DOHH2 (cell line): ENCODE measurements around the gene COL3A1.

Experiments used
- H3F3A ChIP-seq: fragments of 200-600 bp; sonication (generic), shearing (Covaris generic); 2 replicates; pipeline ENCODE4 v1.6.0; 2016; ENCODE audit warnings: antibody characterized with exemption, mild to moderate bottlenecking; ENCODE audit not compliant: control insufficient read depth, insufficient read depth
- H3K27ac ChIP-seq: fragments of 200-600 bp; sonication (generic); 2 replicates; pipeline ENCODE4 v1.5.1; 2014; ENCODE audit warnings: low read depth, mild to moderate bottlenecking, low read length, moderate library complexity
- H3K27me3 ChIP-seq: fragments of 200-600 bp; sonication (generic); 2 replicates; pipeline ENCODE4 v1.6.1; 2014; ENCODE audit warnings: mild to moderate bottlenecking, low read length, mixed read lengths; ENCODE audit not compliant: control insufficient read depth
- H3K36me3 ChIP-seq: fragments of 200-600 bp; sonication (generic); 2 replicates; pipeline ENCODE4 v1.6.1; 2014; ENCODE audit warnings: mild to moderate bottlenecking, low read length, moderate library complexity, mixed read lengths; ENCODE audit not compliant: control insufficient read depth
- H3K4me1 ChIP-seq: fragments of 200-600 bp; sonication (generic); 2 replicates; pipeline ENCODE4 v1.6.1; 2014; ENCODE audit warnings: mild to moderate bottlenecking, low read length, mixed read lengths; ENCODE audit not compliant: control insufficient read depth
- H3K4me2 ChIP-seq: fragments of 200-600 bp; sonication (generic); 2 replicates; pipeline ENCODE4 v1.6.0; 2014; ENCODE audit warnings: mild to moderate bottlenecking, low read length, moderate library complexity
- H3K4me3 ChIP-seq: fragments of 200-600 bp; sonication (generic); 2 replicates; pipeline ENCODE4 v1.5.1; 2014; ENCODE audit warnings: mild to moderate bottlenecking, low read length, mixed read lengths
- H3K79me2 ChIP-seq: fragments of 200-600 bp; sonication (generic); 2 replicates; pipeline ENCODE4 v1.6.1; 2014; ENCODE audit warnings: mild to moderate bottlenecking, low read length, mixed read lengths; ENCODE audit not compliant: control insufficient read depth
- H3K9me2 ChIP-seq: fragments of 200-600 bp; sonication (generic); replicated peaks from 2 replicates; pipeline ENCODE4 v1.6.1; 2014; ENCODE audit warnings: mild to moderate bottlenecking, low read length, mixed read lengths; ENCODE audit not compliant: control insufficient read depth
- H3K9me3 ChIP-seq: fragments of 200-600 bp; sonication (generic); 2 replicates; pipeline ENCODE4 v1.6.1; 2014; ENCODE audit warnings: antibody characterized with exemption, low read length, mixed read lengths; ENCODE audit not compliant: control insufficient read depth, insufficient read depth
- H4K20me1 ChIP-seq: fragments of 200-600 bp; sonication (generic); 2 replicates; pipeline ENCODE4 v1.6.0; 2014; ENCODE audit warnings: low read depth, mild to moderate bottlenecking, antibody characterized with exemption, low read length, moderate library complexity; ENCODE audit not compliant: control insufficient read depth, insufficient read depth
- CTCF ChIP-seq: fragments of 200-600 bp; sonication (generic); IDR thresholded peaks from one replicate; pipeline ENCODE4 v1.5.1; 2014; ENCODE audit warnings: antibody characterized with exemption, mild to moderate bottlenecking, low read depth, low read length; ENCODE audit not compliant: poor library complexity, severe bottlenecking
- EZH2phosphoT487 ChIP-seq: fragments of 200-600 bp; sonication (generic); IDR thresholded peaks from 2 replicates; pipeline ENCODE4 v1.6.1; 2017; ENCODE audit warnings: borderline replicate concordance, mild to moderate bottlenecking, antibody characterized with exemption, low read length, moderate library complexity, mixed read lengths

The COL3A1 gene

GRCh38 chr2:188956961-188957360, 17.2 kb upstream of the COL3A1 start:
- Histone ChIP-seq H3K4me1 (no peaks in the 10 kb centered on the region), H4K20me1 (no peaks in the 10 kb centered on the region), H3F3A (no peaks in the 10 kb centered on the region)

GRCh38 chr2:188957646-188958045, 16.5 kb upstream of the COL3A1 start:
- Histone ChIP-seq H3K79me2 (no peaks in the 10 kb centered on the region), H3K27me3 (no peaks in the 10 kb centered on the region), H3F3A (no peaks in the 10 kb centered on the region), H3K4me3 (no peak overlapping the region), H4K20me1 (no peaks in the 10 kb centered on the region), H3K9me2 (no peaks in the 10 kb centered on the region), H3K4me1 (no peaks in the 10 kb centered on the region), H3K9me3 (no peaks in the 10 kb centered on the region), H3K36me3 (no peaks in the 10 kb centered on the region), H3K4me2 (no peak overlapping the region), H3K27ac (no peak overlapping the region)
- TF ChIP-seq EZH2phosphoT487, result no peak
- no peak for TF ChIP-seq CTCF

More at GRCh38 chr2:188956961-188957360, 17.2 kb upstream of the COL3A1 start:
- Histone ChIP-seq H3K36me3 (no peaks in the 10 kb centered on the region), H3K4me2 (no peak overlapping the region), H3K9me2 (no peaks in the 10 kb centered on the region), H3K4me3 (no peak overlapping the region), H3K79me2 (no peaks in the 10 kb centered on the region), H3K27ac (no peak overlapping the region), H3K9me3 (no peaks in the 10 kb centered on the region), H3K27me3 (no peaks in the 10 kb centered on the region)
- TF ChIP-seq CTCF (no peak), EZH2phosphoT487 (no peak)

- Histone ChIP-seq H3K36me3 (no peaks in the 10 kb centered on the region), H3K4me2 (no peak overlapping the region), H3K4me1 (no peaks in the 10 kb centered on the region), H3K27ac (no peak overlapping the region), H3K9me2 (no peaks in the 10 kb centered on the region), H3F3A (no peaks in the 10 kb centered on the region), H3K79me2 (no peaks in the 10 kb centered on the region), H3K9me3 (no peaks in the 10 kb centered on the region), H4K20me1 (no peaks in the 10 kb centered on the region), H3K27me3 (no peaks in the 10 kb centered on the region), H3K4me3 (no peak overlapping the region)
- no peak for TF ChIP-seq EZH2phosphoT487
Measured at GRCh38 chr2:188963741-188964140, 10.4 kb upstream of the COL3A1 start.

GRCh38 chr2:188964976-188965546, 9.1 kb upstream of the COL3A1 start:
- no peaks in the 10 kb centered on the region for H3F3A ChIP-seq
- no peak overlapping the region for H3K4me2 ChIP-seq
- no peaks in the 10 kb centered on the region for H3K9me3 ChIP-seq
- H3K27me3 ChIP-seq, result no peaks in the 10 kb centered on the region
- no peaks in the 10 kb centered on the region for H3K9me2 ChIP-seq
- no peaks in the 10 kb centered on the region for H3K4me1 ChIP-seq
- H3K79me2 ChIP-seq, result no peaks in the 10 kb centered on the region
- H3K36me3 ChIP-seq, result no peaks in the 10 kb centered on the region
- no peaks in the 10 kb centered on the region for H4K20me1 ChIP-seq
- TF ChIP-seq CTCF, result no peak
- no peak for TF ChIP-seq EZH2phosphoT487
- no peak overlapping the region for H3K4me3 ChIP-seq
- no peak overlapping the region for H3K27ac ChIP-seq
